ENCODE data around the gene CRYGS. TPM values are rescaled to one million over a fixed set of nuclear protein-coding genes. Genes with fewer than 3 reads are reported as not detected.

The CRYGS gene
- total RNA-seq, 1 donor from 2014 or later, result 3.2 TPM

DNA sequence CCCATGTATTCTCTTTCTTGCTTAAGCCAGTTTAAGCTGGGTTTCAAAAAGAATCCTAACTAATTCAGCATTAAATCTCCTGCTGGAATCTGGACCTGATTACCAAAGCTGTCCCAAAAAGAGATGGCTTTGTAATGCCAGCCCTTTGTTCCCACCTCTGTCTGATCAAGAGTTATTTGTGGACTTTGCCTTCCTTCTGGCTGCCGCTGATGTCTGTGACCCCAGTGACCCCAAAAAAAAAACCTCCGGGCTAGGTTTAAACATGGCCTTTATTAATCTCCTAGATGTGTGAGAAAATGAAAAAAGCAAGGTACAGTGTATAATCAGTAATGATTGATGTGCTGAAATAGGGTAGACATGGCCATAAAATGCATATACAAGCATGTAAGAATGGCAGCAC lies 20.7 kb downstream of the CRYGS start:
- peaks cover 7% of the 10 kb centered on the region for H3K27me3 Mint-ChIP-seq (ENCODE audit: insufficient read depth)
- no peak overlapping the region for H3K27ac Mint-ChIP-seq
- peaks cover 2% of the 10 kb centered on the region for H3K36me3 Mint-ChIP-seq (ENCODE audit: low read depth)
- H3K4me3 Mint-ChIP-seq, result no peak overlapping the region
- intact Hi-C loops (cut with micrococcal nuclease), result no loop called here
- peaks cover 31% of the 10 kb centered on the region for H3K4me1 Mint-ChIP-seq (ENCODE audit: low read depth)
- no peak for DNase-seq (ENCODE audit: low spot score)
- H3K9me3 Mint-ChIP-seq, result no peaks in the 10 kb centered on the region

DNA sequence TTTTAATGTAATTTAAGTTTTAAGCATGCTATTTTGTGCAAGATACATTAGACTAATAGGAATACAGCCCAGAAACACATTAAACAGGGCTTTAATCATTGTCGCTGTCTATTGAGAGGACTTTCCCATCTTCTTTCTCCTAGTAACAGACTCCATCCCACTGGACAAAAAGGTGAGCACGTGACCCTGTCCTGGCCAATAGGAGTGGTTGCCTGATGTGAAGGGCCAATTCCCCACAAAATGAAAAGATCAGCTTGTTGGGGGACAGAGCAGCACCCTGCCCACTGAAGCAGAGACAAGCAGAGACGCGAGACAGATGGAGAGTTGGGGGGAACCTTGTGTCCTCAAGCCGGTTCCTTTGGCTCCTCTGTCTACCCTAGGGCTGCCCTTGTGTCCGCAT lies 21.2 kb downstream of the CRYGS start:
- DNase-seq (ENCODE audit: low spot score), result no peak
- intact Hi-C loops (cut with micrococcal nuclease), result no loop called here
- peaks cover 33% of the 10 kb centered on the region for H3K4me1 Mint-ChIP-seq (ENCODE audit: low read depth)

DNA sequence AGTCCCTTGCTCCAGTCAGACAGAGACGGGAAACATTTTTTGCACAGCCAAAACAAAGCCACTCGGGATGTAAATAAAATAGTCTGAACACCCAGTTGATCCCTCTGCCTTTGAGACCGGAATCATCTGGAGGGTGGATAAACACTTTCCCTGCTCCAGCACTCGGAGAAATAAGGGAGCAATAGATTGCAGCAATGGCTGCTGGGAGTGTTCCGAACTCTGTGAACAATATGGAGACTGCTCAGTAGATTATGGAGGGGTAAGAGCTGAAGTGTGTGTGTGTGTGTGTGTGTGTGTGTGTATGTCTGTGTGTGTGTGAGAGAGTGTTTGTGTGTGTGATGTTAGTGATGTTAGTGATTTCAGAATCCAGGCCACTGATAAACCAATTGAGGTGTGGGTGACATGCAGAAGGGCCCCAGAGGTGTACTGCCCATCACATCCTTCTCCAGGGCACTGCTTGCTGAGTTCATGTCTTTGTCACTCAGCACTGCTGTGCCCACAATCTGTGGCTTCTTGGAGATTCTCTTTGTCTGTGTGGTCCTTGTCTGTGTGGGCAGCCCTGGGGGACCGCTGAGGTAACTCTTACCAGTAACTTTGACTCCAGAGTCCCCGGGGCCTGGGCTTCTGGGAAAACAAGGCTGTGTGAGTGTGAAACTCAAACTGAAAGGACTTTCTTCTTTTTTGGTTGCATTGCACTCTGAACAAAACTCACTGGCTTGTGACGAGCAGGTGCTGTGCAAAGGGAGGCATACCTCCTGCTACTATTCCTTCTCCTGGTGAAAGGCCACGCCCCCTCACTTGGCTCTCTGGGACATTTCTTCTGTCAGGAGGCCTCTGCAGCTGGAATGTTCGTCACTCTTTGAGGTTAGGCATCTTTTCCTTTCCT lies 23.0 kb downstream of the CRYGS start:
- intact Hi-C loops (cut with micrococcal nuclease), result loop anchor here (1.0 kb wide), 1 partner anchor 13 kb away; no protein-coding TSS in a partner anchor
- peak overlapping the region; percentile 16 for H3K4me3 Mint-ChIP-seq
- peaks cover 5% of the 10 kb centered on the region for H3K9me3 Mint-ChIP-seq
- peak; percentile 12 for DNase-seq (ENCODE audit: low spot score)
- peak overlapping the region; percentile 24 for H3K27ac Mint-ChIP-seq
- H3K36me3 Mint-ChIP-seq (ENCODE audit: low read depth), result peaks cover 6% of the 10 kb centered on the region
- peaks cover 4% of the 10 kb centered on the region for H3K27me3 Mint-ChIP-seq (ENCODE audit: insufficient read depth)
- H3K4me1 Mint-ChIP-seq (ENCODE audit: low read depth), result peaks cover 36% of the 10 kb centered on the region

More for the DNA sequence above, 21.2 kb downstream of the CRYGS start:
- Mint-ChIP-seq H3K27ac (no peak overlapping the region), H3K9me3 (no peaks in the 10 kb centered on the region), H3K27me3 (ENCODE audit: insufficient read depth) (peaks cover 7% of the 10 kb centered on the region), H3K36me3 (ENCODE audit: low read depth) (peaks cover 2% of the 10 kb centered on the region), H3K4me3 (no peak overlapping the region)

DNA sequence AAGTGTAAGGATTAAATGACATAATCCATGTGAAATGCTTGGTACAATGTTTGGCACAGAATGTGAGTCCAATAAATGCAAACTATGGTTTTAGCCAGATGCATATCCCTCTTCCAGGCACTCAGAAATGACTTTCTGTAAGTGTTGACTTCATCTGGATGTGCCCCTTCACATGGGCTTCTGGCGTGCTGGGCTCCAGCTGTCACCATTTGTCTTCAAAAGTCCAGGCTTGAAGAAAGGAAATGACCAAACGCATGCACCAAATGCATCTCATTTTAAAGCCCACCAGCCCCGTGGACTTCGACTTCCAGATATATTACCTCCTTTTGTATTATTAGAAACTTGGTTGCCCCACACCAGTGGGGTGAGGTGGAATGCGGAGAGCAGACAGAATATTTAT lies 23.7 kb downstream of the CRYGS start:
- H3K4me3 Mint-ChIP-seq, result no peak overlapping the region
- peaks cover 43% of the 10 kb centered on the region for H3K4me1 Mint-ChIP-seq (ENCODE audit: low read depth)
- no peak overlapping the region for H3K27ac Mint-ChIP-seq
- H3K27me3 Mint-ChIP-seq (ENCODE audit: insufficient read depth), result peaks cover 4% of the 10 kb centered on the region
- H3K9me3 Mint-ChIP-seq, result peaks cover 5% of the 10 kb centered on the region
- DNase-seq (ENCODE audit: low spot score), result no peak
- intact Hi-C loops (cut with micrococcal nuclease), result no loop called here
- peaks cover 6% of the 10 kb centered on the region for H3K36me3 Mint-ChIP-seq (ENCODE audit: low read depth)

DNA sequence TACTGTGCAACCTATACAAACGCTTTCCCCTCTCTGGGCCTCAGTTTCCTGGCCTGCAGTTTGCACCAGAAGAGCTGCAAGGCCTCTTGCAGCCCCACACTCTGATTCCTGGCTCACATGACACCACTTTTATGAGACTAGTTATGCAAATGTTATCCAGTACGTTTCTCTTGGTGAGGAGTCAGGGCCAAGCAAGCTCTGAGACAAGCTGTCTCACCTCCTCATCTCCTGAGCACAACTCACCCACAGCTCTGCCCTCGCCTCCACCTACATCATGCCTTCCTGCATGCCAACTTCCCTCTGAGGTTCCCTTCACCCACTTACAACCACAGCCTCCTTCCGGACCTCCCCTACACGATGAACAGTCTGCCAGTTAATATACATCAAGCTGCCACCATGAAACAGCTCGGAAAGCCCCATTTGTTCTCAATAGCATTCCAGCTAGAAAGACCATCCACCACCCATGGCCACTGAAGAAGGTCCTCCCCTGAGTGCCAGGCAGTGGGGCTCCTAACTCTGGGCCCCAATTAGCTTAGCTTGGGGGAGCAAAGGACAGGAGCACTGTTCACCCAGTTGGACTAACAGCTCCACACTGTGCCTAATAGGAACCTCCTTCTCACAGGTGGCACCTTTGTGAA lies 25.0 kb downstream of the CRYGS start:
- Mint-ChIP-seq H3K9me3 (peaks cover 5% of the 10 kb centered on the region), H3K4me1 (ENCODE audit: low read depth) (peaks cover 56% of the 10 kb centered on the region), H3K27me3 (ENCODE audit: insufficient read depth) (peaks cover 3% of the 10 kb centered on the region), H3K4me3 (peak overlapping the region; percentile 37), H3K27ac (peak overlapping the region; percentile 67), H3K36me3 (ENCODE audit: low read depth) (peaks cover 6% of the 10 kb centered on the region)
- intact Hi-C loops (cut with micrococcal nuclease), result no loop called here
- DNase-seq (ENCODE audit: low spot score), result peak; percentile 29

DNA sequence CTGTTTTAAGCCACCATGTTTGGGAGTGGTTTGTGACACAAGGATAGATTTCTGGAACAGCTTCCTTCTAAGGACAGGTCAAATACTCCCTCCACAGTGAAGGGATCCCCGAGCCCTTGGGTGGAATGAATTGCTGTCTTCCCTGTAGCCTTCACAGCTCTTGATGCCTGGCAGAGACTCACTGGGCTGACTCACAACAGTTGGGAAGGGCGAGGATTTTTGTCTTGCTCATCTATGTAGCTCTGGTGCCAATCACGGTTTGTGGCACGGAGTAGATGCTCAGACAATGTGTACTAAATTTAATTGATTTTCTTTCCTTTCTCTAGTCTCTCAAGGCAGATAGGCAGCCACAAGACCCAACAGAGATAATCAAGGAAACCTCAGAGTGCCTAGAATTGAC lies 27.0 kb downstream of the CRYGS start:
- Mint-ChIP-seq H3K27ac (no peak overlapping the region), H3K27me3 (ENCODE audit: insufficient read depth) (peaks cover 5% of the 10 kb centered on the region), H3K36me3 (ENCODE audit: low read depth) (peaks cover 3% of the 10 kb centered on the region), H3K9me3 (peaks cover 5% of the 10 kb centered on the region), H3K4me1 (ENCODE audit: low read depth) (peaks cover 63% of the 10 kb centered on the region), H3K4me3 (no peak overlapping the region)
- intact Hi-C loops (cut with micrococcal nuclease), result no loop called here
- DNase-seq (ENCODE audit: low spot score), result no peak

DNA sequence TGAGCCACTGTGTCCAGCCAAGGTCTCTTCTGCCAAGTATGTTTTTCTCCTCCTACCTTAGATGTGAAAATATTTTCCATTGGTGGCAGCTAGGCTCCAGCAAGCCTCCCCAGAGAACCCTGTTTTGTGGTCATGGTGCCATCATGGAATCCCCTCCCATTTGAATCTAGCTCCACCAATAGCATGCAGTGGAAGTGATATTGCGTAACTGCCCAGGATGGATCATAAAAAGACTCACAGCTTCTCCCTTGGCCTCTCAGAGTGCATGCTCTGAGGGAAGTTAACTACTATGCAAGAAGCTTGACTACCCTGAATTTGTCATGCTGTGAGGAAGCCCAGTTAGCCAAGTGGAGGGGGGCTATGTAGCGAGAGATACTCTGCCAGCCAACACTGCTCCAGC lies 27.5 kb downstream of the CRYGS start:
- intact Hi-C loops (cut with micrococcal nuclease), result no loop called here
- H3K4me3 Mint-ChIP-seq, result no peak overlapping the region
- no peak overlapping the region for H3K27ac Mint-ChIP-seq
- peaks cover 5% of the 10 kb centered on the region for H3K9me3 Mint-ChIP-seq
- H3K27me3 Mint-ChIP-seq (ENCODE audit: insufficient read depth), result peaks cover 5% of the 10 kb centered on the region
- peaks cover 64% of the 10 kb centered on the region for H3K4me1 Mint-ChIP-seq (ENCODE audit: low read depth)
- no peak for DNase-seq (ENCODE audit: low spot score)
- H3K36me3 Mint-ChIP-seq (ENCODE audit: low read depth), result peaks cover 3% of the 10 kb centered on the region

DNA sequence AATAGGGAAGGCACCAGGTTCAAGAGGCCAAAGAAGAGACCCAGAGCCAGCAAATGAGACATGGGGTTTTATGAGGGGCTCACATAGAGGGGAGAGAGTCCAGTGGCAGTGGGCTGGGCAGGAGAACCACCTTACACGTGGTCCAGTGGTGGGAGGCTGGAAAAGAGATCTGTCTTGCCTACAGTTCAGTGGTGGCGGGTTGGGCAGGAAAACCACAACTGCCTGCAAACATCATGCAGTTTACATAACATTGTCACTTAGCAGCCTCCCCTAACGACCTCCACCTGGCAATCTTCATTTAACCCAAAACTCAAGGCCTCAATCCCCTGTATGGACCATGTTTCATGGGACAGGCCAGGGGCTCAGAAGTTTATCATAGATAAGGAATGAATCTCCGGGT lies 29.1 kb downstream of the CRYGS start:
- peak overlapping the region; percentile 1 for H3K4me3 Mint-ChIP-seq
- H3K9me3 Mint-ChIP-seq, result peaks cover 5% of the 10 kb centered on the region
- intact Hi-C loops (cut with micrococcal nuclease), result no loop called here
- H3K4me1 Mint-ChIP-seq (ENCODE audit: low read depth), result peaks cover 60% of the 10 kb centered on the region
- H3K27me3 Mint-ChIP-seq (ENCODE audit: insufficient read depth), result peaks cover 5% of the 10 kb centered on the region
- peaks cover 3% of the 10 kb centered on the region for H3K36me3 Mint-ChIP-seq (ENCODE audit: low read depth)
- H3K27ac Mint-ChIP-seq, result peak overlapping the region; percentile 75
- DNase-seq (ENCODE audit: low spot score), result peak; percentile 14

DNA sequence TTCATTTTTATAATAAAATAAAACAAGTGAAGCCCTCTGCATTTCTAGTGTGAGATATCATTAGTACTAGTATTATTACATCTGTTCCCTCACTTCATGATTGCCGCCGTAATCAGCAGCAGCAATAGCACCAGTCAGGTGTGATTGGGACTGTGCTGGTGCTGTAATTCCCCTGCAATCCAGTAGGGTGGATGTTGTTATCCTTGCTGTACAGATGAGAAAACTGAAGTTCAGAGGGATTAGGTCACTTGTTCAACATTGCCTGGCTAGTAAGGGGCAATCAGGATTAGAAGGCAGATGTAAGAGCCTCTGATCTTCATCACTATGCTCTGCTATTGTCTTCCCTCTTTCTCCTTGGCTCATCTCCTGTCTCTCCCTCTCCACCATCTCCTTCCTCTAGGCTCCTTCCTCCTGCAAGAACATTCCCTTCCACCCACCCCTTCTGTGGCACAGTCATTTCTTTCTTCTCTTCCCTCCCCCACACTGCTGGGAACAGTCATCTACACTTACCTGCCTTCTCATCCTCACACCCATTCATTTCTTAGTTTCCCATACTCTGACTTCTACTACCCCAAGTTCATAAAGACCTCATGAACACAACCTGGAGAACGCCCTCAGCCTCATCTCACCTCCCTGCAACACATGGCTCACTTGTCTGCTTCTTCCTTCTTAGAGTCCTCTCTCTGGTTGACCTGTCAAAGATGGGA lies 29.7 kb downstream of the CRYGS start:
- Mint-ChIP-seq H3K4me1 (ENCODE audit: low read depth) (peaks cover 58% of the 10 kb centered on the region), H3K27ac (peak overlapping the region; percentile 75), H3K27me3 (ENCODE audit: insufficient read depth) (peaks cover 5% of the 10 kb centered on the region), H3K36me3 (ENCODE audit: low read depth) (peaks cover 3% of the 10 kb centered on the region), H3K4me3 (peak overlapping the region; percentile 1), H3K9me3 (peaks cover 5% of the 10 kb centered on the region)
- intact Hi-C loops (cut with micrococcal nuclease), result loop anchor here (1.0 kb wide), 1 partner anchor 20 kb away; no protein-coding TSS in a partner anchor
- no peak for DNase-seq (ENCODE audit: low spot score)

DNA sequence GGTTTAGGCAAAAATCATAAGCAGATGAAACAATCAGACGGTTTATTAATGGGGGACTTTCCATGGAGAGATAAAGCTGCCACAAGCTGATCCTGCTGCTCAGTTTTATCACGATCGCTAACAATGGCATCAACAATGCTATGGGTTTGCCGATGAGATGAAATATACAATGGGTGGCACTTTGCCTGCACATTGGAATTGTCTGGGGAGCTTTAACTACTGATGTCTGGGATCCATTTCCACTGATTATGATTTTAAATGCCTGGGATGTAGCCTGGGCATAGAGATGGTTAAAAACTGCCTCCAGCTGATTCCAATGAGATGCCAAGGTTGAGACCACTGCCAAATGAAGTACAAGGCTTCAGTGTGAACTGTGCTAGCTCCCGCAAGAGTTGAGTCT lies 30.8 kb downstream of the CRYGS start:
- intact Hi-C loops (cut with micrococcal nuclease), result no loop called here

DNA sequence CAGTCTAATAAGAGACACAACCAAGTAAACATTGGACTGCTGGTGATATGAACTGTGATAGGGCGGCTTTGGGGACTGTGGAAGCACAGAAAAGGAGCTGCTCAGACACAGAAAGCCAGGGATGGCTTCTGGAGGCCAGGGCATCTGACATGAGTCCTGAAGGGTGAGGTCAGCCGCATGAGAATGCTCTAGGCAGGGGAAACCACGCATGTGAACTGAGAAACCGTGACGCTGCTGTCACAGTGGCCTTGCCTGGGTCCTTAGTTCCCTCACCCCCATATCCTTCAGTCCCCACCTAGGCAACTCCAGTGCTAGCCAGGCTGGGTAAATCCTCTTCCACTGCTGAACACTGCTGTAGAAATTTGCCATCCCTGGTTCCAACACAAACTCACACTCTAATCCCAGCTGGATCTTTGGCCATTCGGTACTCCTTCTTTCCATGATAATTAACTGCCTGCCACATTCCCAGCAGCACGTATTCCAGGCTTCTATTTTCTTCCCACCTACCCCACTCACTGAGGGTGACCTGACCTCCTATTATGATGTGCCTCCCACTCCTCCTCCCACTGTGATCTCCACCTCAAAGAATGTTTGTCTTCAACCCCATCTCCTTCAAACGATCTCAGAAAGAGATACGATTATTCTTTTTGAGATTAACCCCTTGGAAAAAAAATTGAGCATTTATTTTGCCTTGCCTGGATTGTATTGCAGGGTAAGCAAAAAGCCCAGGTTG lies 31.4 kb downstream of the CRYGS start:
- no peak overlapping the region for H3K27ac Mint-ChIP-seq
- H3K27me3 Mint-ChIP-seq (ENCODE audit: insufficient read depth), result peaks cover 5% of the 10 kb centered on the region
- peaks cover 5% of the 10 kb centered on the region for H3K9me3 Mint-ChIP-seq
- H3K36me3 Mint-ChIP-seq (ENCODE audit: low read depth), result peaks cover 2% of the 10 kb centered on the region
- H3K4me3 Mint-ChIP-seq, result no peak overlapping the region
- DNase-seq (ENCODE audit: low spot score), result no peak
- intact Hi-C loops (cut with micrococcal nuclease), result no loop called here
- H3K4me1 Mint-ChIP-seq (ENCODE audit: low read depth), result peaks cover 44% of the 10 kb centered on the region

More for the DNA sequence above, 30.8 kb downstream of the CRYGS start:
- Mint-ChIP-seq H3K9me3 (peaks cover 5% of the 10 kb centered on the region), H3K4me1 (ENCODE audit: low read depth) (peaks cover 48% of the 10 kb centered on the region), H3K27ac (no peak overlapping the region), H3K36me3 (ENCODE audit: low read depth) (peaks cover 3% of the 10 kb centered on the region), H3K4me3 (no peak overlapping the region), H3K27me3 (ENCODE audit: insufficient read depth) (peaks cover 5% of the 10 kb centered on the region)
- no peak for DNase-seq (ENCODE audit: low spot score)

DNA sequence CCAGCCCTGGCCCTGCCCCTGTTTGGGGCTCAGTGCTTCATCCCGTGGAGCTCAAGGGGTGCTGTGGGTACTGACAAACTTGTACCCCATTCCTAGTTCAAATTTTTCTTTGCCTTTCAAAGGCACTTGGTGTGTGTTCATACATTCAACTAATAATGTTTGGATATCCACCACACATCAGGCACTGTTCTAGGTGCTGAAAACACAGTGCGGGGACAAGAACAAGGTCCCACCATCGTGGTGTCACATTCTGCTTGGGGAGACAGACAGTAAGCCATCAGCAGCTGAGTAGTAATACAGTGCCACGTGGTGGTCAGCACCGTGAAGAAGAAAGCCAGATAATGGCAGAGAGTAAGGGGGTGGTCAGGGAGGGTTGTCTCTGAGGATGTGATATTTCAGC lies 32.5 kb downstream of the CRYGS start:
- Mint-ChIP-seq H3K27me3 (ENCODE audit: insufficient read depth) (peaks cover 5% of the 10 kb centered on the region), H3K4me3 (no peak overlapping the region), H3K9me3 (peaks cover 3% of the 10 kb centered on the region), H3K36me3 (ENCODE audit: low read depth) (peaks cover 2% of the 10 kb centered on the region), H3K27ac (no peak overlapping the region), H3K4me1 (ENCODE audit: low read depth) (peaks cover 49% of the 10 kb centered on the region)
- intact Hi-C loops (cut with micrococcal nuclease), result no loop called here
- no peak for DNase-seq (ENCODE audit: low spot score)

Measured in activated T-helper 1 cell treated with anti-CD3 and anti-CD28 coated beads, Interleukin-12 subunit alpha, Interleukin-12 subunit beta, Interleukin-2, Interleukin-4 antibody, amounts not matched to agents 30 ng/mL and 10 ng/mL and 1 ng/mL, durations not matched to agents 14 hours and 24 hours and 36 hours (primary cell).